Naive B cell (primary cell): Measurements from ENCODE around the gene DCDC2C. TPM values are rescaled to one million over a fixed set of nuclear protein-coding genes. Genes with fewer than 3 reads are reported as not detected.

Experiments
- ATAC-seq, 2 donors: fragments of 150-1000 bp; cut with Tn5 transposase; 2 replicates each; pipeline ENCODE4 v1.10.0; 2021; ENCODE audit warnings: low read depth in 2 of 2, mild to moderate bottlenecking in 2 of 2, moderate library complexity in 2 of 2
- DNase-seq: peaks from one replicate; pipeline ENCODE4 v3.0.0; 2022
- H3K27ac Mint-ChIP-seq, 6 donors: one replicate each; pipeline ENCODE4 v1.8.0; 2020 to 2022; ENCODE audit warnings: mild to moderate bottlenecking in 6 of 6, mixed read lengths in 6 of 6, moderate library complexity in 5 of 6, inconsistent platforms in 2 of 6
- H3K27me3 Mint-ChIP-seq, 3 donors: one replicate each; pipeline ENCODE4 v1.8.0; 2021 to 2022; ENCODE audit warnings: mixed read lengths in 3 of 3, mild to moderate bottlenecking in 1 of 3
- H3K36me3 Mint-ChIP-seq, 2 donors: one replicate each; pipeline ENCODE4 v1.8.0; 2020 to 2022; ENCODE audit warnings: mixed read lengths in 2 of 2, inconsistent platforms in 1 of 2, mild to moderate bottlenecking in 1 of 2
- H3K4me1 Mint-ChIP-seq, 3 donors: one replicate each; pipeline ENCODE4 v1.8.0; 2020 to 2022; ENCODE audit warnings: mixed read lengths in 3 of 3, inconsistent platforms in 1 of 3, mild to moderate bottlenecking in 1 of 3, moderate library complexity in 1 of 3
- H3K4me3 Mint-ChIP-seq, 8 donors: one replicate each; pipeline ENCODE4 v1.8.0; 2020 to 2022; ENCODE audit warnings: mild to moderate bottlenecking in 8 of 8, mixed read lengths in 8 of 8, moderate library complexity in 8 of 8, inconsistent platforms in 2 of 8
- H3K9me3 Mint-ChIP-seq, 7 donors: one replicate each; pipeline ENCODE4 v1.8.0; 2020 to 2022; ENCODE audit warnings: mixed read lengths in 7 of 7, mild to moderate bottlenecking in 5 of 7, inconsistent platforms in 2 of 7, moderate library complexity in 1 of 7
- polyA plus RNA-seq, 6 donors: library from polyadenylated mRNA; unstranded; fragments of 300-500 nt; fragmentation: Illumina TruSeq; gene quantifications; one replicate each; pipeline ENCODE4 v1.2.3, GENCODE V29; 2021; ENCODE audit warnings: low read depth in 6 of 6

DCDC2C gene
- polyA plus RNA-seq, 6 donors from 2014 or later, result not detected

DNA sequence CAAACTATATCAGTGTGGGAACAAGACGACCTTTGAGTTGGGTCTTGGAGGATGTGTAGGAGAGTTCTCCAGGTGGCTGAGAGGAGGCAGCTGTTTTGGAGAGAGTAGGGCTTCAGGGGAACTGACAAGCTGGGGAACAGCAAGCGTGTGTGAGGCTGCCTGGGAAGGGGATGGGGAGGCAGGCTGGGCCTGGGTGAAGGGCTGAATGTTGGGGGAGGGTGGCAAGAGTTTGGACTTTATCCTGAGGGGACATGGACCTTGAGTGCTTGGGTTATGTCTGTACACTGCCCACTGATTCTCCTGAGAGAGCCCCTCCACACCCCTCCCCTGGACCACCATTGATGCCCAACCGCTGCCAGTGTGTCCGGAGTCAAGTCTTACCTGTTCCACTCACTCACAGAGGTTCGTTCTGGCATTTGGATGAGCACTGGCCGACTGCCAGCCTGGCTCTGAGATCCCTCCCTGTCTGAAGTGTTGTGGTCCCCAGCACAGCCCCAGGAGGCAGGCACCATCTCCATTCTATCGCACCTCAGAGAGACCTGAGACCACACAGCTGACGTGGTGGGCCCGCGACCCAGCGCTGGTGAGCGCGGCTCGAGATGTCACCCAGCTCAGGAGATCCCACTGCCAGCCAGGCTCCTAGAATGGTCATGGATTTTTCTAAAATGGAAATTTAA, 59.5 kb downstream of the DCDC2C start:
- Mint-ChIP-seq H3K27me3 (peaks cover 5 to 24% (median 6%) of the 10 kb centered on the region in 3 donors), H3K27ac (no peak overlapping the region), H3K4me3 (no peak overlapping the region), H3K4me1 (no peaks in the 10 kb centered on the region), H3K36me3 (no peaks in the 10 kb centered on the region), H3K9me3 (peaks cover 0 to 6% (median 0%) of the 10 kb centered on the region in 7 donors)
- DNase-seq (no peak), ATAC-seq (no peak)

DNA sequence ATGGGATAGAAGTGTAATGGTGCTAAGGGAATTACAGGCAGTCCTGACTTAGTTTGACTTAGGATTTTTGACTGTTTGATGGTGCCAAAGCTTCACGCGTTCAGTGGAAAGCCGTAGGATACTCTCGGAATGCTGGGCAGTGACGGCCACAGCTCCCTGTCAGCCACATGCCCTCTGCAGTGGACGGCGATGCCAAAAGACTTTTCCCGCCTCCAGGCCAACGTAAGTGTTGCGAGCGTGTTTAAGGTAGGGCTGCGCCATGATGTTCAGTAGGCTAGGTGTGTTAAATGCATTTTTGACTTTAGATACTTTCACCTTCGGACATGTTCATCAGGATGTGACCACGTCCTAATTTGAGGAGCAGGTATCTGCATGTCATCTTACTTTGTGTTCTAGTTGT, 63.4 kb downstream of the DCDC2C start:
- Mint-ChIP-seq H3K27me3 (peaks cover 3 to 15% (median 5%) of the 10 kb centered on the region in 3 donors), H3K9me3 (peaks cover 0 to 5% (median 0%) of the 10 kb centered on the region in 7 donors), H3K36me3 (no peaks in the 10 kb centered on the region), H3K27ac (no peak overlapping the region), H3K4me1 (no peaks in the 10 kb centered on the region), H3K4me3 (no peak overlapping the region)
- DNase-seq (no peak), ATAC-seq (no peak)

DNA sequence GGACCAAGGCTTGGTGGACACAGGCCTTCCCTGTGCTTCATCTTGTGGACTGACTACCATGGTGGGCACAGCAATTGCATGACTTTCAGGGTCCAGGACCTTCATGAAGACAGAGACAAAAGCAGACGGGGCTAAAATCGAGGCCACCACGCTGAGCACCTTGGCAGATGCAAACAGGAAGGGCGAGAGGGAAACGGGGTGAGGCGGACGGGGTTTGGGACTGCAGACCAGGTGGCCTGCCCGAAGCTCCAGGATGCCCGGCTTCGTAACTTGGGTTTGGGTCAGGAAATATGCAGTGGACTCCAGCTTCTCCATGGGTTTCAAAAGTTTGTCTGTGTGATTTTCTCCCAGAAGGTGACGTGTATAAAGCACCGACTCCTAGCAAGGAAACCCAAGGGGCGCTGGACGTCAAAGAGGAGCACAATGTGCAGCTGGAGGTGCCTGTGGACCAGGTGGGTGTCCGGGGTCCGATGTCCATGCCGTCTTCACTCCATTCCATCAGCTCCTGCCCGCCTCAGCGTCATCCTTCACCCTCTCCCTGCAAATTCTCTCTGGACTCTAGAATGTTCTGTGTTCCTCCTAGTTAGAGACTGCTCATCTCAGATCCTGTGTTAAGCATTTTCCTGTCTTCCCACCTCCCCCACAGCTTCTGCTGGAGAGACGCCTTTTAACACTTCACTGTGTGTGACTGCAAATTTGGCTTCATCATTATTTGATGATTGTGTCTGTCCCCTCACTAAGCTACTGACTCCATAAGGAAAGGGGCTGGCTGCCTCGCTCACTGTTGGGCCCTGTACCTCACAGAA, 65.8 kb downstream of the DCDC2C start:
- DNase-seq (no peak), ATAC-seq (no peak)
- peaks cover 0 to 4% (median 0%) of the 10 kb centered on the region in 7 donors for H3K9me3 Mint-ChIP-seq
- H3K27ac Mint-ChIP-seq, result peak overlapping the region in 1 of 6 donors; percentile 2
- no peak overlapping the region for H3K4me3 Mint-ChIP-seq
- no peaks in the 10 kb centered on the region for H3K36me3 Mint-ChIP-seq
- peaks cover 5 to 15% (median 8%) of the 10 kb centered on the region in 3 donors for H3K27me3 Mint-ChIP-seq
- no peaks in the 10 kb centered on the region for H3K4me1 Mint-ChIP-seq

DNA sequence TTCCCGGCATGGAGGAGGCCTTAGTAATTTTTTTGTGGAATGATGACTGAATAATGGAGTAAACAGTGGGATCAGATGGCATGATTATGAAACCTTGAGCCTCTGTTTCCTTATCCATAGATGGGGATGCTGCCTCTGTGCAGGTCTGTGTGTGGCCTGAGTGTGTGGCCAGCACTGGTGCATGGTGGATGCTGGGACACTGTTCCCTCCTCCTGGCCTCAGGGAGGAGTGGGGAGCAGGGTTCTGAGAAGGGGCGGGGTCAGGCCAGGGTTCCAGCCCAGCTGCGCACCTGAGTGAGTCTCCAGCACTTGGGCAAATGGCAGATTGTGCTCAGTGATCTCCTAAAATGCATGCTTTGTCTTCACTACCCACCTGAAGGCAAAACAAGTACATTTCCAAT, 66.4 kb downstream of the DCDC2C start:
- no peaks in the 10 kb centered on the region for H3K36me3 Mint-ChIP-seq
- no peaks in the 10 kb centered on the region for H3K4me1 Mint-ChIP-seq
- H3K27ac Mint-ChIP-seq, result no peak overlapping the region
- H3K9me3 Mint-ChIP-seq, result peaks cover 0 to 4% (median 0%) of the 10 kb centered on the region in 7 donors
- no peak overlapping the region for H3K4me3 Mint-ChIP-seq
- no peak for DNase-seq
- no peak for ATAC-seq
- peaks cover 5 to 15% (median 8%) of the 10 kb centered on the region in 3 donors for H3K27me3 Mint-ChIP-seq

DNA sequence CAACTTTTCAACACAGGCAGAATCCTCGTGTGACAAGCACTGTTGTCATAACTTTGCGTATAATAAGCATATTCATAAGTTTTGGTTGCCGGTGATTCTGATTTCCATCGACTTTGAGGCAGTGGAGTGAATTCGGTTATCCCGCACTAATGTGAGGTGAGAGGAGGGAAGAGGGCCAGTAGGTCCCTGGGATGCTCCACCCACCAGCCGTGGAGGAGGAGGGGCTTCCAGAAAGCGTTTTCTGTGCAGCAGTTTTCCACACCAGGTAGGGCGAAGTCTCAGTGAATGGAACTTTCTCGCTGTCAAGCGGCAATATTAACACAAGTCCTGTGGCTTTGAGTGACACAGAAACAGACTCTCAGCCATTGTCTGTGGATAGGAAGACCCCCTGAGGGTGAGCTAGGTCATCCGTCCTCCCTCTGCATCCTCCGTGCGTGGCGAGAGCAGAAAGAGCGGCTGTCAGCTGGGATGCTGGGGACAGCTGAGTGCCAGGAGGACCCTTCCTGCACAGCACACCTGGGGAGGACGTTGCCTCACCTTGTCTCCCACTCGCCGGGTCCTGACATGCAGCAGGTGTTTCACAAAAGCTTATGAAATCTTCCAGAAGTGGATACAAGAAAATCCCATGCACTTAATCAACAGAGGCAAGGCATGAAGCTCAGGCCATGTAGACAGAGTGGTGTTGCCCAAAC, 67.5 kb downstream of the DCDC2C start:
- peaks cover 0 to 15% (median 5%) of the 10 kb centered on the region in 3 donors for H3K27me3 Mint-ChIP-seq
- H3K4me3 Mint-ChIP-seq, result no peak overlapping the region
- ATAC-seq (no peak), DNase-seq (no peak)
- H3K27ac Mint-ChIP-seq, result peak overlapping the region in 2 of 6 donors; percentile 55 to 57
- H3K4me1 Mint-ChIP-seq, result no peaks in the 10 kb centered on the region
- H3K36me3 Mint-ChIP-seq, result no peaks in the 10 kb centered on the region
- H3K9me3 Mint-ChIP-seq, result peaks cover 0 to 4% (median 0%) of the 10 kb centered on the region in 7 donors

DNA sequence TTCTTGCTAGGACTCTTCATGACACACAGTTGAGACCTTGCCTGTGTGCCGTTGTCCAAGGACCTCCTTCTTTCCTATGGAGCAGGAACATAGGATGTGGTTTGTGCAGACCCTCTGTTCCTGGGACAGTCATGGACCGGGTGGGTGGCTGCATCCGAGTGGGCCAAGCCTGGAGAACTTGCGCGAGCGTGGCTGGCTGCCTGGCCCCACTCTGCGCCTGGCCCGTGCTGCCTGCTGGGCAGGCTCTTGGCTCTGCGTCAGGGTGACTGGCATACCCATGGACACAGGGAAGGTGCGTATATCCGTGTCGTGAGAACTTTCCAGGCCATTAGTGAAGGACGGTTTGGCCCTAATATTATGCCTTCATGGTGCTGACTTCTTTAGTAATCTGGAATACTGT, 68.2 kb downstream of the DCDC2C start:
- Mint-ChIP-seq H3K36me3 (no peaks in the 10 kb centered on the region), H3K27me3 (peaks cover 3 to 15% (median 10%) of the 10 kb centered on the region in 3 donors), H3K4me3 (no peak overlapping the region), H3K9me3 (peaks cover 0 to 6% (median 0%) of the 10 kb centered on the region in 7 donors), H3K27ac (no peak overlapping the region), H3K4me1 (no peaks in the 10 kb centered on the region)
- no peak for ATAC-seq
- no peak for DNase-seq

DNA sequence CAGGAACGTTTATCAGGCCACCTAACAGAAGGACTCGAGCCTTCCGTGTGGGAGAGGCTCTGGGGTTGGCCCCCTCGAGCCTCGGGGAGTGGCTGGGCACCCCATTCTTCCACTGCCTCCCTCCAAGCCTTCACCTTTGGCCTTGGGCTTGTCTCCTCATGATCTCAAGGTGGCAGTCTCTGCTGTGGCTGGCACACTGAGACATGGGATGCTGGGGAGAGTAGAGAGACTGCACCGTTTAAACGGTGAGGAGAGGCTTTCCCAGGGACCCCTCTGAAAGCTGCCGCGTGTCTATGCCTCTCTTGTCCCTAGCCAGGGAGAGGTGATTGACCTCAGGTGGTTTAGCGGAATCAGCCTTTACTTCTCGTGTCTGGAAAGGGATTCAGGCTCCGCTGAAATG, 71.0 kb downstream of the DCDC2C start:
- Mint-ChIP-seq H3K9me3 (peaks cover 0 to 11% (median 0%) of the 10 kb centered on the region in 7 donors), H3K36me3 (no peaks in the 10 kb centered on the region), H3K4me1 (no peaks in the 10 kb centered on the region), H3K27ac (no peak overlapping the region), H3K27me3 (peaks cover 20 to 29% (median 28%) of the 10 kb centered on the region in 3 donors), H3K4me3 (no peak overlapping the region)
- DNase-seq, result no peak
- no peak for ATAC-seq

DNA sequence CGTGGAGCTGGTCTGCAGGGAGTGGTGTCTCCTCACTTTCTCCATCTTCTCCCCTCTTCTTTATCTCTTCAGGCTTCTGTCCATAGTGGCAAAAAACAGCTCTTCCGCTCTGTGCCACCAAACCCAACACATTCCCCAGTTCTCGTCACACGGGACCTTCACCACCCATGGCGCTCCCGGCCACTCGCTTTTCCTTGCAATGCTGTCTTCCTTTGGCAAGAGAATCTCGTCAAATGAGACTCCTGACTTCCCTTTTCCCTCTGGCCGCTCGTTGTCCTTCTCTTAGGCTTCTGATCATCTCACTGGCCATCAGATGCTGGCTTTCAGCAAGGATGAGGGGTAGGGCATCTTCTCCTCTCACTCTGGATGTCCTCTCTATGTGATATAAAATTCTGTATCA, 72.9 kb downstream of the DCDC2C start:
- H3K4me1 Mint-ChIP-seq, result peaks cover 7 to 10% (median 8%) of the 10 kb centered on the region in 3 donors
- H3K36me3 Mint-ChIP-seq, result no peaks in the 10 kb centered on the region
- peaks cover 0 to 11% (median 0%) of the 10 kb centered on the region in 7 donors for H3K9me3 Mint-ChIP-seq
- DNase-seq, result no peak
- H3K27me3 Mint-ChIP-seq, result peaks cover 20 to 43% (median 32%) of the 10 kb centered on the region in 3 donors
- no peak overlapping the region for H3K4me3 Mint-ChIP-seq
- ATAC-seq, result no peak
- H3K27ac Mint-ChIP-seq, result peak overlapping the region in 1 of 6 donors; percentile 39

DNA sequence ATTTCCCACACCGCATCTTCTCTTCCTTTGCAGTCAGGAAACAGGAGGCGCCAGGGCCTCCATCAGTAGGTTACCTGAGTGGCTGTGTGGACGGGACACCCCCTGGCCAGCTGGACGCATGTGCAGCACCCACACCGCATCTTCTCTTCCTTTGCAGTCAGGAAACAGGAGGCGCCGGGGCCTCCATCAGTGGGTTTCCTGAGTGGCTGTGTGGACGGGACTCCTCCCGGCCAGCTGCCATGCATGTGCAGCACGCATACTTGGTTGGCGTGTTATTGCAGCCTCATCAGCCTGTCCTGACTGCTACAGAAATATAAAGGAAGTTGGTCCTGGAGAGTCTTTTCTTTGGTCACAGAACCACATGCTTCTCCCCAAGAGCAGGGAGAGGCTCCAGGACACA, 74.6 kb downstream of the DCDC2C start:
- ATAC-seq (no peak), DNase-seq (no peak)
- Mint-ChIP-seq H3K9me3 (peaks cover 0 to 11% (median 0%) of the 10 kb centered on the region in 7 donors), H3K4me3 (no peak overlapping the region), H3K27me3 (peaks cover 15 to 43% (median 23%) of the 10 kb centered on the region in 3 donors), H3K36me3 (no peaks in the 10 kb centered on the region), H3K4me1 (peaks cover 7 to 10% (median 8%) of the 10 kb centered on the region in 3 donors), H3K27ac (no peak overlapping the region)

DNA sequence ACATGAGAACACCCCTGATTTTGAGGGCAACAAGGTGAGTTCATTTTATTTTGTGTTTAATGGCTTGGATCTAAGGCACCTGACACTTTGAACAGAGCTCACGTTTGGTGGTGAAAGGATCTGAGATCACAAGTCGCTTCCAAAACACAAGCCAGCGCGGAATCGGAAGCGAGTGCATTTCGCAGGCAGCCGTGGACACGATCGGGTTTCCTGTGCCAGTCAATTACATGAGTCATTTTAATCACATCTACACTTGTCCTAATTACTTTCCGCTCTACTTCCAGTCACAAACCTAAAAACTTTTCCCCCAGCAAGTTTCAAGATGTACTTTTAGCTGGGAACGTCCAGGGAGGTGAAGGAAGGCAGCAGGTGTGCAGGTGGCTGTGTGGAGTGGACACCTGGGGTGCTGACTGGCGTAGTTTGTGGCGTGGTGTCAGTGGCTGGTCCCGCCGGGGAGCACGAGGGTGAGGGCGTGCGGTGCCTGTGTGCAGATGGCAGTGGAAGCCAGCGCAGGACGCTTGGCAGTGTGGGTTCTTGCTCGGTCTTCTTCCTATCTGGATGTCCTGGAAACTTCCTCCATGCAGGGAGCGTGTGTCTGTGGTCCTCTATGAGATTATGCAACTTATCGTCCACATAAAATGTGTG, 75.6 kb downstream of the DCDC2C start:
- H3K4me1 Mint-ChIP-seq, result peaks cover 7 to 10% (median 8%) of the 10 kb centered on the region in 3 donors
- ATAC-seq (no peak), DNase-seq (no peak)
- no peak overlapping the region for H3K4me3 Mint-ChIP-seq
- H3K27me3 Mint-ChIP-seq, result peaks cover 15 to 43% (median 23%) of the 10 kb centered on the region in 3 donors
- H3K9me3 Mint-ChIP-seq, result peaks cover 0 to 11% (median 0%) of the 10 kb centered on the region in 7 donors
- no peaks in the 10 kb centered on the region for H3K36me3 Mint-ChIP-seq
- H3K27ac Mint-ChIP-seq, result peak overlapping the region in 1 of 6 donors; percentile 6

DNA sequence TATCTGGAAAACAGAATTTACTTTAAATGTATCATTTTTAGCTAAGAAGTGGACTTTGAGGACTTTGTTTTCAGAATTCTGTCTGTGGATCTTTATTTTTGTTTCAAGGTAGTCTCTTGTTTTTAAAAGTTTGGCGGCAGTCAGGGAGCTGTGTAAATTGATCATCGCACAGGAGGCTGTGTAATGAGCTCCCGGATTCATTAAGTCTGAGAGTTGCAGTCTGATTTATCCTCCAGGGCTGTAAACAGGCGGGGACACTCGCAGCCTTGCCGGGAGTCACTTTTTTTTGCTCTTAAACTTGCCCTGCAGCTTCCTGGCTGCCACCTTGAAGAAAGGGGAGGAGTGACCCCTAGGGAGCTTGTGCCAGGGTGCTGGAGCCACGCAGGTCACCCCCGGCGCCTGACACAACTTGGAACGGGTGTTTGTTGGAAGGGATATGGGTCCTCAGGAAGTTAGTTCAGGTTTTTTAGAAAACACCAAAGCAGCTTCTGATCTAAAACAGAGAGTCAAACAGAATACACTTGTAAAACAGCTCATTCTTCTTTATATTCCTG, 76.2 kb downstream of the DCDC2C start:
- peak overlapping the region in 1 of 6 donors; percentile 21 for H3K27ac Mint-ChIP-seq
- peaks cover 7 to 10% (median 8%) of the 10 kb centered on the region in 3 donors for H3K4me1 Mint-ChIP-seq
- H3K9me3 Mint-ChIP-seq, result peaks cover 0 to 11% (median 0%) of the 10 kb centered on the region in 7 donors
- no peak for ATAC-seq
- peaks cover 15 to 43% (median 23%) of the 10 kb centered on the region in 3 donors for H3K27me3 Mint-ChIP-seq
- H3K4me3 Mint-ChIP-seq, result peak overlapping the region in 2 of 8 donors; percentile 53 to 76
- no peak for DNase-seq
- no peaks in the 10 kb centered on the region for H3K36me3 Mint-ChIP-seq

DNA sequence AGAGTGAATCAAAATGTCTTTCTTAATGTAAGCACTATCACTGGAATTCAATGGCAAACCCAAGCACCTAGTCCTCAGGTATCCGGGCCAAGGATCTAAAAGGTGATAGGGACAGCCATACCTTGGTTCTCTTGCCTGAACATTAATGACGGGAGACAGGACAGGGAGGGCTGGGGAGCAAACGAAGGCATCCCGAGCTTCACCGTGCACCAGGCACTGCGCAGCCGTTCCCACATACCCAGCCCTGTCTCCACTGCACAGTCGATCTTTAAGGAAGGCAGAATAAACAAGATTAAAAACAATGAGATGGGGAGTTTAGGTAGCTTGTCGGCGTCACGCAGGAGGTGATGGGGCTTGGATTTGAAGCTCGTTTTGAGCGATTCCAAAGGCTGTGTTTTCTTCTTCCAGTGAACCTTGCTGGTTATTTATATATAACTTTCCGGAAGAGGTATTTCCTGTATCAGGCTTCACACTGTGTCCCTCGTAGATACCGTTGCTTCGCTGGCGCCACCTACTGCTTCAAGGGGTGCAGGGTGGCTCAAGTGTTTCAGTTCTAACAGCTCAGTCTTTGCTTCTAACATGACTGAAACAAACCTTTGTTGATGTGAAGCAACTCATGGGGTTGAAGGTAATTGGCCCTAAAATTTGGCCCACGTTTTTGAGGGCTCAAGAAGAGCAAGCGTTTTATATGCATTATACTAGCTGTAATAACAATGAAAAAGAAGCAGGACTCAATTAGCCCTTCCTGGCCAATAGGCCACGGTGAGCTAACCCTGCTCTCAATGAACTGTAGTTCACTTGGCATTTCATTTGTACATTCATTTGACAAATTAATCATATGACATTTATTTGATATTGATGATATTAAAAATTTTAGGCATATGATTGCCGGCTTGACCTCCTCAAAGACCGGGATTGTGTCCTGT, 77.4 kb downstream of the DCDC2C start:
- peaks cover 7 to 10% (median 8%) of the 10 kb centered on the region in 3 donors for H3K4me1 Mint-ChIP-seq
- H3K4me3 Mint-ChIP-seq, result peak overlapping the region in 7 of 8 donors; percentile 0 to 76 (median 56)
- ATAC-seq (peak in 1 of 2 donors; percentile 35), DNase-seq (peak; percentile 9)
- H3K36me3 Mint-ChIP-seq, result no peaks in the 10 kb centered on the region
- peaks cover 15 to 43% (median 23%) of the 10 kb centered on the region in 3 donors for H3K27me3 Mint-ChIP-seq
- peaks cover 0 to 11% (median 0%) of the 10 kb centered on the region in 7 donors for H3K9me3 Mint-ChIP-seq
- peak overlapping the region in 1 of 6 donors; percentile 30 for H3K27ac Mint-ChIP-seq
